ENCODE data around the gene NUDT1.

The NUDT1 gene

GRCh38 chr7:2239242-2239641 lies 2.8 kb upstream of the NUDT1 start:
- Histone ChIP-seq H3K4me2 (no peak overlapping the region), H3K9ac (no peak overlapping the region), H3K4me3 (IDR thresholded peaks at IDR 0.05; ENCODE audit: insufficient read depth, low read depth, low read length) (no peak overlapping the region), H2AFZ (ENCODE audit: low read depth) (no peak overlapping the region), H3K79me2 (ENCODE audit: insufficient read depth, low read depth) (peaks cover 27% of the 10 kb centered on the region), H4K20me1 (ENCODE audit: insufficient read depth) (no peaks in the 10 kb centered on the region), H3K27me3 (ENCODE audit: insufficient read depth, low read depth) (no peaks in the 10 kb centered on the region), H3K4me1 (ENCODE audit: low read depth, poor library complexity, severe bottlenecking) (peaks cover 21% of the 10 kb centered on the region), H3K36me3 (ENCODE audit: insufficient read depth) (peaks cover 6% of the 10 kb centered on the region; the same call in 1 of the 2 replicates), H3K27ac (no peak overlapping the region)
- TF ChIP-seq CTCF (conservative IDR thresholded peaks at IDR 0.05; ENCODE audit: low read depth, low read length), result no peak

- Histone ChIP-seq H3K27me3 (ENCODE audit: insufficient read depth, low read depth) (no peaks in the 10 kb centered on the region), H3K4me1 (ENCODE audit: low read depth, poor library complexity, severe bottlenecking) (peaks cover 21% of the 10 kb centered on the region), H3K36me3 (ENCODE audit: insufficient read depth) (peaks cover 3% of the 10 kb centered on the region; the same call in 1 of the 2 replicates), H3K4me2 (peak overlapping the region; percentile 84), H2AFZ (ENCODE audit: low read depth) (peak overlapping the region; percentile 90), H3K9ac (peak overlapping the region; percentile 87), H3K4me3 (IDR thresholded peaks at IDR 0.05; ENCODE audit: insufficient read depth, low read depth, low read length) (peak overlapping the region; percentile 41), H3K79me2 (ENCODE audit: insufficient read depth, low read depth) (peaks cover 27% of the 10 kb centered on the region), H4K20me1 (ENCODE audit: insufficient read depth) (no peaks in the 10 kb centered on the region), H3K27ac (peak overlapping the region; percentile 42)
- no peak for TF ChIP-seq CTCF (conservative IDR thresholded peaks at IDR 0.05; ENCODE audit: low read depth, low read length)
These were observed 759 bp downstream of the NUDT1 start for GRCh38 chr7:2242541-2243429.

GRCh38 chr7:2243458-2243857 lies 1.4 kb downstream of the NUDT1 start:
- Histone ChIP-seq H3K4me3 (IDR thresholded peaks at IDR 0.05; ENCODE audit: insufficient read depth, low read depth, low read length) (no peak overlapping the region), H3K79me2 (ENCODE audit: insufficient read depth, low read depth) (peaks cover 27% of the 10 kb centered on the region), H3K27ac (no peak overlapping the region), H3K9ac (no peak overlapping the region; the same call in 1 of the 2 replicates), H4K20me1 (ENCODE audit: insufficient read depth) (no peaks in the 10 kb centered on the region), H3K4me2 (peak overlapping the region; percentile 84; the same call in 1 of the 2 replicates), H3K27me3 (ENCODE audit: insufficient read depth, low read depth) (no peaks in the 10 kb centered on the region), H3K36me3 (ENCODE audit: insufficient read depth) (no peaks in the 10 kb centered on the region; the same call in 1 of the 2 replicates), H3K4me1 (ENCODE audit: low read depth, poor library complexity, severe bottlenecking) (peaks cover 21% of the 10 kb centered on the region), H2AFZ (ENCODE audit: low read depth) (no peak overlapping the region)
- no peak for TF ChIP-seq CTCF (conservative IDR thresholded peaks at IDR 0.05; ENCODE audit: low read depth, low read length)

GRCh38 chr7:2244404-2244995 lies 2.5 kb downstream of the NUDT1 start:
- H3K27me3 ChIP-seq (ENCODE audit: insufficient read depth, low read depth), result no peaks in the 10 kb centered on the region
- H2AFZ ChIP-seq (ENCODE audit: low read depth), result no peak overlapping the region
- H3K4me3 ChIP-seq (IDR thresholded peaks at IDR 0.05; ENCODE audit: insufficient read depth, low read depth, low read length), result no peak overlapping the region
- H3K79me2 ChIP-seq (ENCODE audit: insufficient read depth, low read depth), result peaks cover 27% of the 10 kb centered on the region
- TF ChIP-seq CTCF (conservative IDR thresholded peaks at IDR 0.05; ENCODE audit: low read depth, low read length), result no peak
- peaks cover 21% of the 10 kb centered on the region for H3K4me1 ChIP-seq (ENCODE audit: low read depth, poor library complexity, severe bottlenecking)
- H3K4me2 ChIP-seq, result no peak overlapping the region
- H3K36me3 ChIP-seq (ENCODE audit: insufficient read depth), result no peaks in the 10 kb centered on the region; the same call in 1 of the 2 replicates
- no peak overlapping the region for H3K9ac ChIP-seq
- H4K20me1 ChIP-seq (ENCODE audit: insufficient read depth), result no peaks in the 10 kb centered on the region
- H3K27ac ChIP-seq, result no peak overlapping the region
